GM11168 (cell line): ENCODE results near the gene ANKRD44.

Experiments used
- in situ Hi-C: fragments of 300-500 bp; cut with MboI; formaldehyde crosslinking; loops from one replicate; pipeline ENCODE4 v1.12.0; 2022; ENCODE audit warnings: low sequenced_read_pairs; ENCODE audit not compliant: unreplicated experiment

The ANKRD44 gene

GRCh38 chr2:197265036-197265435 is 45.5 kb downstream of the ANKRD44 start:
- in situ Hi-C loops: no loop called here

- in situ Hi-C loops: no loop called here
Observed at GRCh38 chr2:197264332-197264731, 46.2 kb downstream of the ANKRD44 start.

GRCh38 chr2:197263077-197263476 is 47.5 kb downstream of the ANKRD44 start:
- in situ Hi-C loops: no loop called here

GRCh38 chr2:197261808-197262226 is 48.8 kb downstream of the ANKRD44 start:
- in situ Hi-C loops: no loop called here

- in situ Hi-C loops: no loop called here
Observed at GRCh38 chr2:197259470-197259999, 51.0 kb downstream of the ANKRD44 start.

- in situ Hi-C loops: no loop called here
Observed at GRCh38 chr2:197258580-197258979, 52.0 kb downstream of the ANKRD44 start.

- in situ Hi-C loops: no loop called here
Observed at GRCh38 chr2:197256547-197257170, 53.9 kb downstream of the ANKRD44 start.

- in situ Hi-C loops: no loop called here
Observed at GRCh38 chr2:197256021-197256420, 54.6 kb downstream of the ANKRD44 start.

GRCh38 chr2:197255543-197255942 is 55.0 kb downstream of the ANKRD44 start:
- in situ Hi-C loops: no loop called here

GRCh38 chr2:197254776-197255530 is 55.6 kb downstream of the ANKRD44 start:
- in situ Hi-C loops: no loop called here

GRCh38 chr2:197251576-197251975 is 59.0 kb downstream of the ANKRD44 start:
- in situ Hi-C loops: no loop called here

- in situ Hi-C loops: no loop called here
Observed at GRCh38 chr2:197251163-197251562, 59.4 kb downstream of the ANKRD44 start.

- in situ Hi-C loops: no loop called here
Observed at GRCh38 chr2:197250084-197250397, 60.5 kb downstream of the ANKRD44 start.

GRCh38 chr2:197249381-197250083 is 61.0 kb downstream of the ANKRD44 start:
- in situ Hi-C loops: no loop called here

GRCh38 chr2:197248623-197249022 is 62.0 kb downstream of the ANKRD44 start:
- in situ Hi-C loops: no loop called here

- in situ Hi-C loops: no loop called here
Observed at GRCh38 chr2:197248001-197248401, 62.6 kb downstream of the ANKRD44 start.

- in situ Hi-C loops: no loop called here
Observed at GRCh38 chr2:197247083-197247482, 63.5 kb downstream of the ANKRD44 start.

GRCh38 chr2:197245829-197246804 is 64.5 kb downstream of the ANKRD44 start:
- in situ Hi-C loops: no loop called here

- in situ Hi-C loops: no loop called here
Observed at GRCh38 chr2:197244349-197244748, 66.2 kb downstream of the ANKRD44 start.

GRCh38 chr2:197242719-197243118 is 67.9 kb downstream of the ANKRD44 start:
- in situ Hi-C loops: no loop called here
